ENCODE measurements around the gene BICRA. TPM values are rescaled to one million over a fixed set of nuclear protein-coding genes. Genes with fewer than 3 reads are reported as not detected.

BICRA gene
- total RNA-seq, 5 donors from 2014 or later (not counting 1 experiment from before 2014, with no cell fraction given) = 31.9 to 39.3 (median 35.1) TPM

GRCh38 chr19:47673426-47673825, 64.5 kb downstream of the BICRA start:
- Mint-ChIP-seq H3K4me3 (no peak overlapping the region), H3K36me3 (peaks cover 28% of the 10 kb centered on the region), H3K4me1 (peaks cover 2 to 11% (median 2%) of the 10 kb centered on the region in 3 donors), H3K9me3 (no peaks in the 10 kb centered on the region), H3K27me3 (no peaks in the 10 kb centered on the region), H3K27ac (no peak overlapping the region)
- Histone ChIP-seq H3K27ac (ENCODE audit: low read length) (no peak overlapping the region), H3K36me3 (ENCODE audit: control insufficient read depth in 2 of 2, extremely low read depth in 1 of 2, insufficient read depth in 1 of 2, low read length in 1 of 2) (peaks cover 9 to 48% of the 10 kb centered on the region in 2 donors), H3K9me3 (no peaks in the 10 kb centered on the region), H3K4me1 (ENCODE audit: control insufficient read depth in 1 of 2, extremely low read depth in 1 of 2, insufficient read depth in 2 of 2, low read length in 2 of 2) (no peaks in the 10 kb centered on the region), H3K27me3 (replicated peaks in 1 of 2; ENCODE audit: control insufficient read depth in 2 of 2, extremely low read depth in 1 of 2, insufficient read depth in 2 of 2, low read length in 1 of 2) (no peaks in the 10 kb centered on the region), H3K4me3 (ENCODE audit: control insufficient read depth in 1 of 2, extremely low read depth in 1 of 2, low read length in 1 of 2) (no peak overlapping the region)
- DNase-seq = no peak
- no peak for ATAC-seq (replicated peaks in 1 of 4)
- 100% methylated on average over 1 of the region's 7 CpGs for WGBS (ENCODE audit: insufficient coverage)
- ChIA-PET CTCF (no interaction called here), POLR2A (no interaction called here)

DNA sequence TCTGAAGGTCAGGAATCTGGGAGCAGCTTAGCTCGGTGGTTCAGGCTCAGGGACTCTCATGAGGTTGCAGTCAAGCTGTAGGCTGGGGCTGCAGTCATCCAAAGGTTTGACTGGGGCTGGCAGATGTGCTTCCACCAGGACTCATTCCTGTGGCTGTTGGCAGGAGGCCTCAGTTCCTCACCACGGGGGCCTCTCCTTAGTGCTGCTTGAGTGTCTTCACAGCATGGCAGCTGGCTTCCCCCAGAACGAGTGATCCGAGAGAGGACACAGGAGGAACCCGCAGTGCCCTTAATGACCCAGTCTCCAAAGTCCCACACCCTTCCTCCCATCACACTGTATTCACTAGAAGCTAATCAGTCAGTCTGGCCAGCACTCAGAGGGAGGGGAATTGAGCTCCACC, 65.6 kb downstream of the BICRA start:
- Mint-ChIP-seq H3K4me3 (no peak overlapping the region), H3K36me3 (peaks cover 31% of the 10 kb centered on the region), H3K27me3 (no peaks in the 10 kb centered on the region), H3K4me1 (peaks cover 0 to 11% (median 2%) of the 10 kb centered on the region in 3 donors), H3K27ac (no peak overlapping the region), H3K9me3 (no peaks in the 10 kb centered on the region)
- Histone ChIP-seq H3K4me1 (ENCODE audit: control insufficient read depth in 1 of 2, extremely low read depth in 1 of 2, insufficient read depth in 2 of 2, low read length in 2 of 2) (no peaks in the 10 kb centered on the region), H3K27ac (ENCODE audit: low read length) (no peak overlapping the region), H3K36me3 (ENCODE audit: control insufficient read depth in 2 of 2, extremely low read depth in 1 of 2, insufficient read depth in 1 of 2, low read length in 1 of 2) (peaks cover 9 to 51% of the 10 kb centered on the region in 2 donors), H3K9me3 (no peaks in the 10 kb centered on the region), H3K4me3 (ENCODE audit: control insufficient read depth in 1 of 2, extremely low read depth in 1 of 2, low read length in 1 of 2) (no peak overlapping the region), H3K27me3 (replicated peaks in 1 of 2; ENCODE audit: control insufficient read depth in 2 of 2, extremely low read depth in 1 of 2, insufficient read depth in 2 of 2, low read length in 1 of 2) (no peaks in the 10 kb centered on the region)
- WGBS (ENCODE audit: insufficient coverage) = 95% methylated on average over 4 of the region's 5 CpGs
- ChIA-PET POLR2A (interaction anchor here in 1 of 2 donors (0.5 to 0.7 kb wide), 2 partner anchors 52 to 140 kb away, joined by 3 read pairs; no protein-coding TSS in a partner anchor), CTCF (interaction anchor here in 1 of 2 donors (0.6 kb wide), 1 partner anchor 239 kb away, joined by 3 read pairs; no protein-coding TSS in a partner anchor)
- no peak for DNase-seq
- no peak for ATAC-seq (replicated peaks in 1 of 4)

DNA sequence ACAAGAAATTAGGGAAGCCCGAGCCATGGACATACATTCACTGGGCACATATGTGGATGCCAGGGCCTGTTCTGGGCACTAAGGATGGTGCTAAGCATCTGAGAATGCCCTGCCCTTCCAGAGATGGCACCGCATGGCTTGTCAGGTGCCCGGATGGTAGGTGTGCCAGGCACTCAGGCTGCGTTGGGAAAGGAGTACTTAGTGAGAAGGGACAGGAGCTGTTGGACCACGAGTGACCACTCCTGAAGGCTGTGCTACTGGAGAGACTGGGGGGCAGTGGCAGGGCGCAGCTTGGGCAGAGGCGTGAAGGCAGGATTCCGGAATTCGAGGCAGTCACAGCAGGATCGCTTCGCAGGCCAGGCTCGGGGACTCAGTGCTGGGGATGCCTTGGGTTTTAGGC, 66.3 kb downstream of the BICRA start:
- ChIA-PET CTCF (interaction anchor here in 1 of 2 donors (0.6 kb wide), 1 partner anchor 240 kb away, joined by 3 read pairs; no protein-coding TSS in a partner anchor), POLR2A (interaction anchor here in 1 of 2 donors (0.7 kb wide), 1 partner anchor 53 kb away, joined by 3 read pairs; no protein-coding TSS in a partner anchor)
- peaks cover 28% of the 10 kb centered on the region for H3K36me3 Mint-ChIP-seq
- DNase-seq (no peak), ATAC-seq (replicated peaks in 1 of 4) (no peak)
- no peaks in the 10 kb centered on the region for H3K27me3 Mint-ChIP-seq
- H3K4me3 ChIP-seq (ENCODE audit: control insufficient read depth in 1 of 2, extremely low read depth in 1 of 2, low read length in 1 of 2) = no peak overlapping the region
- no peak overlapping the region for H3K4me3 Mint-ChIP-seq
- H3K4me1 Mint-ChIP-seq = peaks cover 0 to 11% (median under 1%) of the 10 kb centered on the region in 3 donors
- no peaks in the 10 kb centered on the region for H3K27me3 ChIP-seq (replicated peaks in 1 of 2; ENCODE audit: control insufficient read depth in 2 of 2, extremely low read depth in 1 of 2, insufficient read depth in 2 of 2, low read length in 1 of 2)
- no peak overlapping the region for H3K27ac ChIP-seq (ENCODE audit: low read length)
- 94% methylated on average over 12 of the region's 12 CpGs for WGBS (ENCODE audit: insufficient coverage)
- peaks cover 6 to 46% of the 10 kb centered on the region in 2 donors for H3K36me3 ChIP-seq (ENCODE audit: control insufficient read depth in 2 of 2, extremely low read depth in 1 of 2, insufficient read depth in 1 of 2, low read length in 1 of 2)
- no peaks in the 10 kb centered on the region for H3K9me3 Mint-ChIP-seq
- H3K9me3 ChIP-seq = no peaks in the 10 kb centered on the region
- no peaks in the 10 kb centered on the region for H3K4me1 ChIP-seq (ENCODE audit: control insufficient read depth in 1 of 2, extremely low read depth in 1 of 2, insufficient read depth in 2 of 2, low read length in 2 of 2)
- no peak overlapping the region for H3K27ac Mint-ChIP-seq

DNA sequence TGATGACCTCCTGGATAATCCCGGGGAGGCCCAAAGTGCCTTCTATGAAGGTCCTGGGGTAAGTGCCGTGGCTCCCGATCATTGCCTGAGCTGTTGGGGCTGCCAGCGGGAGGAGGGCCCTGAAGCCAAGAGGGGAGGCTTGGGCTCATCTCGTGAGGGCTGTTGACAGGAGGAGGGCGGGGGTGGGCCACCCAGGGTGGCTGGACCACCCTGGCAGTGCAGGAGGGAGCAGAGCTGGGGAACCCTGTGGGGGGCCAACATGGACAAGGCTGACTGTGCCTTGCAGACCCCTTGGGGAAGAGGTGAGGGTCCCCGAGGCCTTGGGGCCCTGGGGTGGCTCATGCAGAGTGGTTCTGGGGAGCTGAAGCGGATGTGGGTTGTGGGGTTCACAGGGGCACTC, 66.9 kb downstream of the BICRA start:
- Mint-ChIP-seq H3K27me3 (no peaks in the 10 kb centered on the region), H3K9me3 (no peaks in the 10 kb centered on the region), H3K36me3 (peaks cover 25% of the 10 kb centered on the region), H3K27ac (no peak overlapping the region), H3K4me3 (no peak overlapping the region), H3K4me1 (peaks cover 0 to 5% (median 0%) of the 10 kb centered on the region in 3 donors)
- Histone ChIP-seq H3K27me3 (replicated peaks in 1 of 2; ENCODE audit: control insufficient read depth in 2 of 2, extremely low read depth in 1 of 2, insufficient read depth in 2 of 2, low read length in 1 of 2) (no peaks in the 10 kb centered on the region), H3K27ac (ENCODE audit: low read length) (no peak overlapping the region), H3K36me3 (ENCODE audit: control insufficient read depth in 2 of 2, extremely low read depth in 1 of 2, insufficient read depth in 1 of 2, low read length in 1 of 2) (peaks cover 6 to 43% of the 10 kb centered on the region in 2 donors), H3K9me3 (no peaks in the 10 kb centered on the region), H3K4me1 (ENCODE audit: control insufficient read depth in 1 of 2, extremely low read depth in 1 of 2, insufficient read depth in 2 of 2, low read length in 2 of 2) (no peaks in the 10 kb centered on the region), H3K4me3 (ENCODE audit: control insufficient read depth in 1 of 2, extremely low read depth in 1 of 2, low read length in 1 of 2) (no peak overlapping the region)
- ATAC-seq (replicated peaks in 1 of 4) (no peak), DNase-seq (no peak)
- CTCF ChIA-PET = no interaction called here
- 92% methylated on average over 8 of the region's 8 CpGs for WGBS (ENCODE audit: insufficient coverage)
- POLR2A ChIA-PET = no interaction called here

DNA sequence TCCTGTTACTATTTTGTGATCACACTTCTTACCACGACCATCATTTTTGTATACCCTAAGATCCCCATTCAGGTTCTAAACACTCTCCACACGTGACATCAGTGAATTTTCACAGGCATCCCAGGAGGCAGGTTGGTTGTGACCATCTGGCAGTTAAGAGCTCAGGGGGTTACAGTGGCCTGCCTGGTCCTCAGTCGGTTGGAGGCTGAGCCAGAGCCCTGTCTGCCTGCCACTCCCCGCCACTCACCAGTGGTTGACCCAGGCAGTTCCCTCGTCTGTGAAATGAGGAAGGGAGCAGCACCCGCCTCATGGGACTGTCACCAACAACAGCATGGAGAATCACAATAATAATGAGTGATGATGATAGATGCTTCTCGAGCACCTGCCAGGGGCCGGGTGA, 67.9 kb downstream of the BICRA start:
- no peaks in the 10 kb centered on the region for H3K27me3 ChIP-seq (replicated peaks in 1 of 2; ENCODE audit: control insufficient read depth in 2 of 2, extremely low read depth in 1 of 2, insufficient read depth in 2 of 2, low read length in 1 of 2)
- Mint-ChIP-seq H3K4me3 (no peak overlapping the region), H3K27me3 (no peaks in the 10 kb centered on the region), H3K36me3 (peaks cover 28% of the 10 kb centered on the region), H3K27ac (no peak overlapping the region), H3K9me3 (no peaks in the 10 kb centered on the region), H3K4me1 (no peaks in the 10 kb centered on the region)
- DNase-seq (no peak), ATAC-seq (replicated peaks in 1 of 4) (no peak)
- H3K27ac ChIP-seq (ENCODE audit: low read length) = no peak overlapping the region
- ChIA-PET CTCF (no interaction called here), POLR2A (no interaction called here)
- no peaks in the 10 kb centered on the region for H3K4me1 ChIP-seq (ENCODE audit: control insufficient read depth in 1 of 2, extremely low read depth in 1 of 2, insufficient read depth in 2 of 2, low read length in 2 of 2)
- H3K9me3 ChIP-seq = no peaks in the 10 kb centered on the region
- no peak overlapping the region for H3K4me3 ChIP-seq (ENCODE audit: control insufficient read depth in 1 of 2, extremely low read depth in 1 of 2, low read length in 1 of 2)
- whole genome bisulfite sequencing (ENCODE audit: insufficient coverage) = 100% methylated on average over 3 of the region's 8 CpGs
- H3K36me3 ChIP-seq (ENCODE audit: control insufficient read depth in 2 of 2, extremely low read depth in 1 of 2, insufficient read depth in 1 of 2, low read length in 1 of 2) = peaks cover 10 to 43% of the 10 kb centered on the region in 2 donors

GRCh38 chr19:47679251-47679900, 70.4 kb downstream of the BICRA start:
- Mint-ChIP-seq H3K4me3 (no peak overlapping the region), H3K36me3 (peaks cover 28% of the 10 kb centered on the region), H3K9me3 (no peaks in the 10 kb centered on the region), H3K27me3 (no peaks in the 10 kb centered on the region), H3K27ac (no peak overlapping the region), H3K4me1 (no peaks in the 10 kb centered on the region)
- 95% methylated on average over 30 of the region's 30 CpGs for WGBS (ENCODE audit: insufficient coverage)
- no peaks in the 10 kb centered on the region for H3K9me3 ChIP-seq
- ChIA-PET CTCF (interaction anchor here in 1 of 2 donors (0.7 kb wide), 1 partner anchor 242 kb away, joined by 4 read pairs; no protein-coding TSS in a partner anchor), POLR2A (no interaction called here)
- H3K36me3 ChIP-seq (ENCODE audit: control insufficient read depth in 2 of 2, extremely low read depth in 1 of 2, insufficient read depth in 1 of 2, low read length in 1 of 2) = peaks cover 12 to 27% of the 10 kb centered on the region in 2 donors
- H3K4me1 ChIP-seq (ENCODE audit: control insufficient read depth in 1 of 2, extremely low read depth in 1 of 2, insufficient read depth in 2 of 2, low read length in 2 of 2) = no peaks in the 10 kb centered on the region
- H3K27me3 ChIP-seq (replicated peaks in 1 of 2; ENCODE audit: control insufficient read depth in 2 of 2, extremely low read depth in 1 of 2, insufficient read depth in 2 of 2, low read length in 1 of 2) = no peaks in the 10 kb centered on the region
- peak in 1 of 4 experiments; percentile 24 for ATAC-seq (replicated peaks in 1 of 4)
- no peak for DNase-seq
- no peak overlapping the region for H3K27ac ChIP-seq (ENCODE audit: low read length)
- H3K4me3 ChIP-seq (ENCODE audit: control insufficient read depth in 1 of 2, extremely low read depth in 1 of 2, low read length in 1 of 2) = no peak overlapping the region
